HG02938 (cell line): ENCODE data around the gene NRP2.

Experiments used
- ATAC-seq: cut with Tn5 transposase; IDR thresholded peaks from one replicate; pipeline ENCODE4 v1.9.1; 2021; ENCODE audit warnings: mild to moderate bottlenecking, moderate library complexity; ENCODE audit not compliant: unreplicated experiment

NRP2 gene

GRCh38 chr2:205770577-205770976 lies 88.3 kb downstream of the NRP2 start:
- ATAC-seq, result no peak

- no peak for ATAC-seq
Measured at GRCh38 chr2:205771031-205771430, 88.7 kb downstream of the NRP2 start.

- no peak for ATAC-seq
Measured at GRCh38 chr2:205771666-205772065, 89.4 kb downstream of the NRP2 start.

GRCh38 chr2:205772983-205773382 lies 90.7 kb downstream of the NRP2 start:
- no peak for ATAC-seq

- ATAC-seq, result no peak
Measured at GRCh38 chr2:205773989-205774388, 91.7 kb downstream of the NRP2 start.

GRCh38 chr2:205775097-205775877 lies 93.0 kb downstream of the NRP2 start:
- ATAC-seq, result no peak

GRCh38 chr2:205776139-205776538 lies 93.8 kb downstream of the NRP2 start:
- ATAC-seq, result no peak

GRCh38 chr2:205776720-205777119 lies 94.4 kb downstream of the NRP2 start:
- ATAC-seq, result no peak

- ATAC-seq, result no peak
Measured at GRCh38 chr2:205778356-205778755, 96.1 kb downstream of the NRP2 start.

- no peak for ATAC-seq
Measured at GRCh38 chr2:205780645-205781044, 98.3 kb downstream of the NRP2 start.

GRCh38 chr2:205781244-205781931 lies 99.1 kb downstream of the NRP2 start:
- ATAC-seq, result no peak

- ATAC-seq, result no peak
Measured at GRCh38 chr2:205782941-205783340, 100.6 kb downstream of the NRP2 start.

- no peak for ATAC-seq
Measured at GRCh38 chr2:205783872-205784499, 101.7 kb downstream of the NRP2 start.

GRCh38 chr2:205785507-205786260 lies 103.4 kb downstream of the NRP2 start:
- no peak for ATAC-seq

- ATAC-seq, result no peak
Measured at GRCh38 chr2:205786976-205787375, 104.7 kb downstream of the NRP2 start.

GRCh38 chr2:205787761-205788160 lies 105.5 kb downstream of the NRP2 start:
- no peak for ATAC-seq

GRCh38 chr2:205789906-205790305 lies 107.6 kb downstream of the NRP2 start:
- no peak for ATAC-seq

GRCh38 chr2:205792908-205793307 lies 110.6 kb downstream of the NRP2 start:
- ATAC-seq, result no peak

- ATAC-seq, result no peak
Measured at GRCh38 chr2:205796805-205797313, 114.6 kb downstream of the NRP2 start.

GRCh38 chr2:205797866-205798265 lies 115.6 kb downstream of the NRP2 start:
- no peak for ATAC-seq

- ATAC-seq, result no peak
Measured at GRCh38 chr2:205800224-205800623, 117.9 kb downstream of the NRP2 start.
